HG02642 (cell line): ENCODE results near the gene EYA2.

Experiments used
- ATAC-seq: cut with Tn5 transposase; IDR thresholded peaks from one replicate; pipeline ENCODE4 v1.9.1; 2021; ENCODE audit warnings: mild to moderate bottlenecking; ENCODE audit not compliant: unreplicated experiment, poor library complexity

Gene EYA2

GRCh38 chr20:46995561-46996142 is 101.0 kb downstream of the EYA2 start:
- ATAC-seq = no peak

- ATAC-seq = no peak
Observed at GRCh38 chr20:46997187-46997586, 102.5 kb downstream of the EYA2 start.

- ATAC-seq = no peak
Observed at GRCh38 chr20:46998477-46999240, 104.0 kb downstream of the EYA2 start.

DNA sequence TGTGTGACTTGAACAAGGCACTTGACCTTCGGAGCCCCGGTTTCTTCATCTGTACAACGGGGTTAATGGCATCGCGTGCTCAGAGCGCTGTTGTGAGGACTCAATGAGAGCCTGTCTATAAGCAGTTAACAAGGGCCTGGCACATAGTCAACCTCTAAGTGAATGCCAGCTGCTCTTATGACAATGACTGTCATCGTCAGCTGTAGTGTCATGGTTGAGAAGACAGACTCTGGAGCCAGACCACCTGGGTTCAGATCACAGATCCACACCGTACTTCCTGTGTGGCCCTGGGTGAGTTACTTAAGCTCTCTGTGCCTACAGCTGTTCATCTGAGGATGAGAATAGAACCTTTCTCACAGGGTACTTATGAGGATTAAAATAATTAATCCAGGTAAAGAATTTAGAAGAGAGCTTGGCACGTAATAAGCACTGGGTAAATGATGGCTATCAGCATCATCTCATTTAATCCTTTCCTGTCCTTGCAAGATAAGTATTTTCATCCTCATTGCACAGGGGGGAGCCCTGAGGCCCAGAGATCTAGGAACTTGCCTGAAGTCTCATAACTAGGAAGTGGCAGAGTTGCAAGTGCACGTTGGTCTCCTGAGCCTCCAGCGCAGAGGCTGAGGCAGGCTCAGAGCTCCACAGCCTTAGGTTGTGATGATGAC is 105.3 kb downstream of the EYA2 start:
- ATAC-seq = no peak

DNA sequence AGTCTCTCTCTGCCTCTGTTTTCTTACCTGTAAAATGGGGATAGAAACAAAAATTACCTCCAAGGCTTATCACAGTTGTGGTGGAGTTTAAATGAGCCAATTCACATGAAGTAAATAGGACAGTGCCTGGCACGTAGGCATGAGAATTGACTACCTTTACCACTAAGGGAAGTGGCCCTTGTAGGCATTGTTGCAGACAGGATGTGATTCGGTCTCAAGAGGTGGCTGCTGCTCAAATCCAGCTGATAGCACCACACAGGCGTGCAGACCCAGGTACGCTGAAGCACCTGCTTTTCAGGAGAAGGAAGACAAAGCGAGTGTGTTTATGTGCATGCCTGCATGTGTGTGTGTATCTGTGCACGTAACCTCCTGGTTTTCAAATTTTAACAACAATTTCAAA is 108.6 kb downstream of the EYA2 start:
- ATAC-seq = no peak

- no peak for ATAC-seq
Observed at GRCh38 chr20:47004179-47004578, 109.5 kb downstream of the EYA2 start.

DNA sequence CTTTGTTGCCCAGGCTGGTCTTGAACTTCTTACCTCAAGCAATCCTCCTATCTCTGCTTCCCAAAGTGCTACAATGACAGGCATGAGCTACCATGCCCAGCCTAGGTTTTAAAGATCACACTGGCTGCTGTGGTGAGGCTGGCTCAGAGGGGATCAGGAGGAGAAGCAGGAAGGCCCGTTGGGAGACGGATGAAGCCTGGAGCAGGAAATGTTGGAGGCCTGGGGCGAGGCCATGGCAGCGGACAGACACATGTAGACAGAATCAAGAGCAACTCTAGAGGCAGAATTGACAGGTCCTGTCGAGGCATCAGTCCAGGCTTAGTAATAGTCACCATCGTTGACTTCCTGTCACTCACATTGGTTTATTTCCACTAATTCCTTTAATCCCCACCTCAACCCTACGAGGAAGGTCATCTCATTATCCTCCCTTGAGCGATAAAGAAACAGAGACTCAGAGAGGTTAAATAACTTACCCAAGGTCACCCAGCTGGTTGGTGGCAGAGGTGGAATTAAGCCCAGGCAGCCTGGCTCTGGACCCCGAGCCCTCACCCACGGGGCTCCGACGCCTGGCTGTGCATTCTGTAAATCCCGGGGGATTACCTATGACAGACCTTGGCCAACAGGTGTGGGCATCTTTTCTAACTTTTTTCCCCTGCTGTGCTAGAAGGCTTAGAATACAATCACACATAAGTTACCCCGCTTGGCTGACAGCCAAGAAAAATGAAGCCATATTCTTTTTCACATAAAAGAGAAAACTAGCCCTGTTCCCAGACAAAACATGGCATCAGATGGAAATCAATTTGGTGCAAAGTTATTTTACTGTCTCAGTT is 113.4 kb downstream of the EYA2 start:
- no peak for ATAC-seq

DNA sequence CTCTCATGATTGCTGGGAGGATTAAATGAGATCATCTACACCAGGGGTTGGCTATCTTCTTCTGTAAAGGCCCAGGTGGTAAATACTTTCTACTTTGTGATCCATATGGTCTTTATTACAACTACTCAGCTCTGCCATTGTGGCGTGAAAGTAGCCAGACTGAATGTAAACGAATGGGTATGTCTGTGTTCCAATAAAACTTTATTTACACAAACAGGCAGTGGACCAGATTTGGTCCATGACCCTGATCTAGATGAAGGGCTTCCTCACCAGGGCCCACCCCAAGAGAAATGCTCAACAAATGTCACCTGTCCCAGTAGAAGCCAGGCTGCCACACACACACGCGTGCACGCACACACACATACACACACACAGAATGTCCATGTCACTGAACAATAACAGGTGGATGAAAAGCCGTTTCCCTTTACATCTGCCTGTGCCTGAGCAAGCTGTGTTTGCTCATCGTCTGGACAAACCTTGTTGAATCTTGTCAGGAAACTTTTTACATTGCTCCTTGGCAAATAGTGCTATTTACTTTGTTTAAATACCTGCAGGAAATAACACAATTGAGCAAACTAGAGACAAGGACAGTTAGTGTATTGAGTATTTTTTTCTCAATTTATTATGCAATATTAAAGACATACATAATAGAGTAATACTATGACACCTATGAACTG is 114.3 kb downstream of the EYA2 start:
- no peak for ATAC-seq

DNA sequence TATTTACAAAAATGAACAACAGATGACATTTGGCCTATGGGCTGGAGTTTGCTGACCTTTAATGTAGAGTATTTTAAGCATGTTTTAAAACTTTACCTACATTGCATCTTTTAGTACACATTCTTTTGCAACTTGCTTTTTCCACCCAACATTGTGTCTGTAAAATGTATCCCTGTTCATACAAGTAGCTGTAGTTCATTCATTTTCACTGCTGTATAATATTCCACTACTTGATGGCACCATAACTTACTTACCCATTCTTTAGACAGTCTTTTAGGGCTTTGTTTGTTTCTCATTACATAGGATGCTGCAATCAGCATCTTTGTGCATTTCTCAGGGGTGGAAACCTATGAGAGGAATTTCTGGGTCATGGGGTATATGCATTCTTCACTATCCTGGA is 115.1 kb downstream of the EYA2 start:
- no peak for ATAC-seq

GRCh38 chr20:47011984-47012383 is 117.3 kb downstream of the EYA2 start:
- ATAC-seq = no peak

- no peak for ATAC-seq
Observed at GRCh38 chr20:47013606-47014005, 119.0 kb downstream of the EYA2 start.

- ATAC-seq = no peak
Observed at GRCh38 chr20:47016068-47016664, 121.5 kb downstream of the EYA2 start.

- no peak for ATAC-seq
Observed at GRCh38 chr20:47018381-47018780, 123.7 kb downstream of the EYA2 start.

DNA sequence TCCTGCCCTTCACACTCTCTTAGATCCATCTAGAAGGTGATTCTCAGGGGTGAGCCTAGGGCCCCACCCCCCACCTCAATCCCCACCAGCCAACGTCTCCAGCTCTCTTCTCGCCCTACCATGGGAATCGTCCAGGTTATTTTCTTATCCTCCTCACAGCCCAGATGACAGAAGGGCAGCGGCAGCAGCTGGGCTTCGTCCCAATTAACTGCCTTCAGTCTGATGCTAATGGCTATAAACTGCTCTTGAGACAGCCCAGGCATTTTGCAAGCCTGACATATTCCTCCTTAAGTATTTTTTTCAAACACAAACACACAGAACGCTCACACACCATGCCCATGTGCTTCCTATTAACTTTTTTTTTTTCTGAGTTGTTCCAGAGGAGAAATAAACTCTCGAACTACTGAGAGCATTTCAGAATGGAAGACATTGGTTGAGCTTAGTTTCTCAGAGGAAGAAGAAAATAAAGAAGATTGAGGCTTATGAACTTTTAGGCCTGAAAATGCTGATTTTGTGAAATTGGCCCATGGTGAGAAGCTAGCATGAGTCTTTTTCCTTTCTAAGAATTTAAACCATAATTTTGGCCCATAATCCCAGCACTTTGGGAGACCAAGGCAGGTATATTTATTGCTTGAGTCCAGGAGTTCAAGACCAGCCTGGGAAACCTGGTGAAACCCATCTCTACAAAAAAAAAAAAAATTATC is 124.6 kb downstream of the EYA2 start:
- ATAC-seq = no peak

DNA sequence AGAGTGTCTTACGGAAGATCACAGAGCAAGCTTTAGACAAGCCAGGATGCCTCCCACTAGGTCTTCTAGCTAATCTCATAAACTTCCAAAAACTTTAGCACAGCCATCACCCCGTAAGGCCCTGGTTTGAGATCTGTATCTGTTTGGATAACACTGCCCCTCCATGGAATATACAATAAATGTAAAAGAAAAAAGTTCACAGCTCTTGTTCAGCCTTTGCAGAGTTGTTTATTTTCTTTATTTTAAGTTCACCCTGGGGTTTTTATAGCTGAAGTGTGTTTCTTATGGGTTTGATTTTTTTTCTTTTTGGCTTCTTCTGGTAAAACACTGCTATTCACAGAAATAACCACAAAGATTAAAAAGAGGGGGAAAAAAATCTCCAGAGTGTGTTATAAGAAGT is 125.6 kb downstream of the EYA2 start:
- no peak for ATAC-seq

DNA sequence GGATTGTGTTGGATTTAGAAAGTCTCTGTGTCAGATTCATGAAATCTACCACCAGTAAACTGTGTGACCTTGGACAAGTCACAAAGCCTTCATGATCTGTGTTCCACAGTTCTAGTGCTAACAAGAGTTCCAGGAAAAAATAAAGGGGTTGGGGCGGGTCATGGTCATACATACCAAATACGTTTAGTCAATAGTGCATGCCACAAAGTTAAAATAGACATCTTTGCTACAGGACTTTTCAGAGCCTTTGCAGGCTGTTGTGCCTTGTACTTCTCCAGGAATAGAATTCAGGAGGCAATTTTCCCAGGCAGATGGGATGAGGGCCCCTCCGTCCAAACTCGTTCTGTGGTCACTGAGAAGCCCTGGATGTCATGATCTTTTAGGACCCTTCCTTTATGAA is 127.2 kb downstream of the EYA2 start:
- no peak for ATAC-seq

DNA sequence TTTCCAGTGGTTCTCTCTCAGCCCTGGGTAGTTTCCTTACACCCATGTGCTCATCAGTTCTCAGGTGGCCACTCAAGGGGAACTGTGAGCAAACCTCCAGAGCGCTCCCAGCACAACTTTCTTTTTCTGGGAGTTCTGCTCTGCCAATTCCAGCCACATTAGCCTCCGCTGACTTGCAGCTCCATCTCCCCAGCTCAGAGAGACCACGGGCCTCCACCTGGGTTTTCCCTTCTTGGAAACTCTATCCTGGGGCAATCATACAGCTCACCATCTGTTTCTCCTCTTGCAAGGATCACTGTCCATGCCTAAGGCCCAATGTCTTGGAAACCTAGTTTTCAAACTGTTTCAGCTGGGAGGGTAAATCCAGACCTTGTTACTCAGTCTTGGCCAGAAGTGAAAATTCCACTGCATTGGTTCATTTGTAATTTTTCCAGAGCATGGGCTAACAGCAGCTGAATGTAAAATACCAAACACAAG is 129.9 kb downstream of the EYA2 start:
- no peak for ATAC-seq

- no peak for ATAC-seq
Observed at GRCh38 chr20:47027042-47027441, 132.4 kb downstream of the EYA2 start.

GRCh38 chr20:47027456-47027855 is 132.8 kb downstream of the EYA2 start:
- no peak for ATAC-seq
